Measurements from ENCODE around the gene TMEM39B. TPM values are rescaled to one million over a fixed set of nuclear protein-coding genes. Genes with fewer than 3 reads are reported as not detected.
"Not testable (repeated sequence)": the region's sequence is repeated elsewhere in the genome, so short reads cannot be mapped to it uniquely, and the experiment has no call there.

TMEM39B gene
- polyA plus RNA-seq, 1 donor: 14.9 TPM

DNA sequence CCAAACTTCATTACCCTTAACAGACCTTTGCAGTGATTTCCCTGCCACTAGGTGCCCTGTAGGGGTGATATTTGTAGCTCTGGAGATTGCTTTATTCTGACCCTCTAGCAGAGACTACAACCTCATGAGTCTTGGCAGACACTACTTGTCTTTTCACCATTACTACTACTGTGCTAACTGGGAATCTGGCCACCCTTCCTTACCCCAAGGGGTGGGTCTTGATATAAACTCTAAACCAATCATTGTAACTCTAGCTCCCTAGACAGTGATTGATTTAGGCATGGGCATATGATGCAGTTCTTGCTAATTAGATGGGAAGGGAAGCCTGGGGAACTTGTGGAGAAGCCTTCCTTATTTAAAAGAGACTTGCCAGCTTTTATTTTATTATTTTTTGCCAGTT is 39.0 kb downstream of the TMEM39B start:
- H3K27ac ChIP-seq (ENCODE audit: low read length): no peak overlapping the region
- H3K36me3 ChIP-seq (ENCODE audit: control insufficient read depth, insufficient read depth, low read length): peaks cover 4% of the 10 kb centered on the region
- H3K27me3 ChIP-seq (ENCODE audit: control insufficient read depth, insufficient read depth, low read length): no peaks in the 10 kb centered on the region
- H3K4me1 ChIP-seq (ENCODE audit: control insufficient read depth, insufficient read depth, low read length): peaks cover 3% of the 10 kb centered on the region
- no peak overlapping the region for H3K4me3 ChIP-seq (ENCODE audit: low read length)
- H3K9me3 ChIP-seq (ENCODE audit: control insufficient read depth, low read depth, low read length): no peaks in the 10 kb centered on the region
- no peak for DNase-seq

DNA sequence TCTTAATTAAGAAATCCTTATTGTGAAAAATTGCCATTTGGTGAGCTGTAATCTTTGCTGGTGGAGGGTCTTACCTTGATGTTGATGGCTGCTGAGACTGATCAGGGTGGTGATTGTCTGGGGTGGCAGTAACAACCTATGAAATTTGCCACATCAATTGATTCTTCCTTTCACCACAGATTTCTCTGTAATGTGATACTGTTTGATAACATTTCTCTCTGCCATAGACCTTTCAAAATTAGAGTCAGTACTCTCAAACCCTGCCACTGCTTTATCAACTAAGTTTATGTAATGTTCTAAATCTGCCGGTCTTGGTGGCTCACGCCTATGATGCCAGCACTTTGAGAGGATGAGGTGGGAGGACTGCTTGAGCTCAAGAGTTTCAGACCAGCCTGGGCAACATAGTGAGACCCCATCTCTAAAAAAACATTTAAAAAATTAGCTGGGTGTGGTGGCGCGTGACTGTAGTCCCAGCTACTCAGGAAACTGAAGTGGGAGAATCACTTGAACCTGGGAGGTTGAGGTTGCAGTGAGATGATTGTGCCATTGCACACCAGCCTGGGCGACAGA is 40.2 kb downstream of the TMEM39B start:
- WGBS (ENCODE audit: insufficient coverage, low lambda C conversion rate): no CpG with 5 or more reads among the region's 5 CpGs
- H3K27me3 ChIP-seq (ENCODE audit: control insufficient read depth, insufficient read depth, low read length): no peaks in the 10 kb centered on the region
- no peaks in the 10 kb centered on the region for H3K9me3 ChIP-seq (ENCODE audit: control insufficient read depth, low read depth, low read length)
- peaks cover 3% of the 10 kb centered on the region for H3K4me1 ChIP-seq (ENCODE audit: control insufficient read depth, insufficient read depth, low read length)
- H3K27ac ChIP-seq (ENCODE audit: low read length): no peak overlapping the region
- peaks cover 4% of the 10 kb centered on the region for H3K36me3 ChIP-seq (ENCODE audit: control insufficient read depth, insufficient read depth, low read length)
- DNase-seq: no peak
- no peak overlapping the region for H3K4me3 ChIP-seq (ENCODE audit: low read length)

DNA sequence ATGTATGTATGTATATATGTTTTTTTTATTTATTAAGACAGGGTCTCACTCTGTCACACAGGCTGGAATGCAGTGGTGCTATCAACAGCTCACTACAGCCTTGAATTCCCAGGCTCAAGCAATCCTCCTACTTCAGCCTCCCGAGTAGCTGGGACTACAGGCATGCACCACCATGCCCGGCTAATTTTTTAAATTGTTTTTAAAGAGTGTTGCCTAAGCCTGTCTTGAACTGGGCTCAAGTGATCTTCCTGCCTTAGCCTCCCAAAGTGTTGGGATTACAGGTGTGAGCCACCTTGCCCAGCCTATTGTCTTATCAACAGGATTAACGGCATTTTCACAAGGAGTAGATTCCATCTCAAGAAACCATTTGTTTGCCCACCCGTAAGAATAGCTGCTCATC is 40.7 kb downstream of the TMEM39B start:
- WGBS (ENCODE audit: insufficient coverage, low lambda C conversion rate): no CpG with 5 or more reads among the region's 4 CpGs
- H3K4me3 ChIP-seq (ENCODE audit: low read length); DNase-seq; H3K36me3 ChIP-seq (ENCODE audit: control insufficient read depth, insufficient read depth, low read length); H3K27me3 ChIP-seq (ENCODE audit: control insufficient read depth, insufficient read depth, low read length); H3K9me3 ChIP-seq (ENCODE audit: control insufficient read depth, low read depth, low read length); H3K27ac ChIP-seq (ENCODE audit: low read length); H3K4me1 ChIP-seq (ENCODE audit: control insufficient read depth, insufficient read depth, low read length): not testable (repeated sequence)

DNA sequence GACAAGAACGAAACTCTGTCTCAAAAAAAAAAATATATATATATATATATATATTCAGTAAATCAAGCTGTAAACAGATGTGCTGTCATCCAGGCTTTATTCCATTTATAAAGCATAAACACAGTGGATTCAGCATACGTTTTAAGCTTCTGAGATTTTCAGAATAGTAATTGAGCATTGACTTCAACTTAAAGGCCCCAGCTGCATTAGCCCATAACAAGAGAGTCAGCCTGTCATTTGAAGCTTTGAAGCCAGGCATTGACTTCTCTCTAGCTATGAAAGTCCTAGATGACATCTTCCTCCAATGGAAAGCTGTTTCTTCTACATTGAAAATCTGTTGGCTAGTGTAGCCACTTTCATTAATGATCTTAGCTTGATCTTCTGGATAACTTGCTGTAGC is 41.7 kb downstream of the TMEM39B start:
- H3K4me3 ChIP-seq (ENCODE audit: low read length): no peak overlapping the region
- peaks cover 4% of the 10 kb centered on the region for H3K36me3 ChIP-seq (ENCODE audit: control insufficient read depth, insufficient read depth, low read length)
- DNase-seq: no peak
- no peak overlapping the region for H3K27ac ChIP-seq (ENCODE audit: low read length)
- peaks cover 3% of the 10 kb centered on the region for H3K4me1 ChIP-seq (ENCODE audit: control insufficient read depth, insufficient read depth, low read length)
- H3K27me3 ChIP-seq (ENCODE audit: control insufficient read depth, insufficient read depth, low read length): no peaks in the 10 kb centered on the region
- no peaks in the 10 kb centered on the region for H3K9me3 ChIP-seq (ENCODE audit: control insufficient read depth, low read depth, low read length)
- WGBS (ENCODE audit: insufficient coverage, low lambda C conversion rate): no CpG with 5 or more reads among the region's 2 CpGs

DNA sequence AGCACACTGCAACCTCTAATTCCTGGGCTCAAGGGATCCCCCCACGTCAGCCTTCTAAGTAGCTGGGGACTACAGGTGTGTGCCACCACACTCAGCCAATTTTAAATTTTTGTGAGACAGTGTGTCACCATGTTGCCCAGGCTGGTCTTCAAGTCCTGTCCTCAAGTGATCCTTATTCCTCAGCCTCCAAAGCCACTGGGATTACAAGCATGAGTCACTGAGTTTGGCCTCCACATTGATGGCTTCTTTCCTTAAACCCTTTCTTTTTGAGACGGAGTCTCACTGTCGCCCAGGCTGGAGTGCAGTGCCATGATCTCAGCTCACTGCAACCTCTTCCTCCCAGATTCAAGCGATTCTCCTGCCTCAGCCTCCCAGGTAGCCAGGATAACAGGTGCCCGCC is 42.8 kb downstream of the TMEM39B start:
- no peak overlapping the region for H3K27ac ChIP-seq (ENCODE audit: low read length)
- H3K27me3 ChIP-seq (ENCODE audit: control insufficient read depth, insufficient read depth, low read length): no peaks in the 10 kb centered on the region
- no peak overlapping the region for H3K4me3 ChIP-seq (ENCODE audit: low read length)
- H3K9me3 ChIP-seq (ENCODE audit: control insufficient read depth, low read depth, low read length): no peaks in the 10 kb centered on the region
- DNase-seq: no peak
- peaks cover 3% of the 10 kb centered on the region for H3K4me1 ChIP-seq (ENCODE audit: control insufficient read depth, insufficient read depth, low read length)
- WGBS (ENCODE audit: insufficient coverage, low lambda C conversion rate): no CpG with 5 or more reads among the region's 5 CpGs
- peaks cover 4% of the 10 kb centered on the region for H3K36me3 ChIP-seq (ENCODE audit: control insufficient read depth, insufficient read depth, low read length)

DNA sequence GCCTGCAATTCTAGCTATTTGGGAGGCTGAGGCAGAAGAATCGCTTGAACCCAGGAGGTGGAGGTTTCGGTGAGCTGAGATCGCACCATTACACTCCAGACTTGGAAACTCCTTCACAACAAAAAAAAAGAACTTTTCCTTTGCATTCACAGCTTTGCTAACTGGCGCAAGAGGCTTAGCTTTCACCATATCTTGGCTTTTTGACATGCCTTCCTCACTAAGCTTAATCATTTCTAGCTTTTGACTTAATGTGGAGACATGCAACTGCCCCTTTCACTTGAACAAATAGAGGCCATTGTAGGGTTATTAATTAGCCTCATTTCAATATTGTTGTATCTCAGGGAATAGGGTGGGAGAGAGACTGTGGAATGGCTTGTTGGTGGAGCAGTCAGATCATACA is 43.8 kb downstream of the TMEM39B start:
- H3K36me3 ChIP-seq (ENCODE audit: control insufficient read depth, insufficient read depth, low read length): peaks cover 4% of the 10 kb centered on the region
- H3K4me1 ChIP-seq (ENCODE audit: control insufficient read depth, insufficient read depth, low read length): peaks cover 3% of the 10 kb centered on the region
- WGBS (ENCODE audit: insufficient coverage, low lambda C conversion rate): 100% methylated on average over 1 of the region's 4 CpGs
- no peaks in the 10 kb centered on the region for H3K27me3 ChIP-seq (ENCODE audit: control insufficient read depth, insufficient read depth, low read length)
- no peak overlapping the region for H3K4me3 ChIP-seq (ENCODE audit: low read length)
- H3K9me3 ChIP-seq (ENCODE audit: control insufficient read depth, low read depth, low read length): no peaks in the 10 kb centered on the region
- no peak for DNase-seq
- H3K27ac ChIP-seq (ENCODE audit: low read length): no peak overlapping the region

DNA sequence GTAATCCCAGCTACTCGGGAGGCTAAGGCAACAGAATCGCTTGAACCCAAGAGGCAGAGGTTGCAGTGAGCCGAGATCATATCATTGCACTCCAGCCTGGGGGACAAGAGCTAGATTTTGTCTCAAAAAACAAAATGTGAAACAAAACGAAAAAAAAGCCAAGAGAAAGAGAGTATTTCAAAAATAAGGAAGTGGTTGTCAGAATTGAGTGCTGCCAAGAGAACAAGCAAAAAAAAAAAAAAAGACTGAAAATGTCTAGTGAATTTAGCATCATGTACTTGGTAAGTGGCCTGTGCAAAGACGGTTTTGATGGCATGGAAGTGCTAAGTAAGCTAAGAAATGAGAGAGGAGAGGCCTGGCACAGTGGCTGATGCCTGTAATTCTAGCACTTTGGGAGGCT is 49.4 kb downstream of the TMEM39B start:
- WGBS (ENCODE audit: insufficient coverage, low lambda C conversion rate): 33% methylated on average over 1 of the region's 5 CpGs
- DNase-seq: no peak
- H3K27ac ChIP-seq (ENCODE audit: low read length): no peak overlapping the region

DNA sequence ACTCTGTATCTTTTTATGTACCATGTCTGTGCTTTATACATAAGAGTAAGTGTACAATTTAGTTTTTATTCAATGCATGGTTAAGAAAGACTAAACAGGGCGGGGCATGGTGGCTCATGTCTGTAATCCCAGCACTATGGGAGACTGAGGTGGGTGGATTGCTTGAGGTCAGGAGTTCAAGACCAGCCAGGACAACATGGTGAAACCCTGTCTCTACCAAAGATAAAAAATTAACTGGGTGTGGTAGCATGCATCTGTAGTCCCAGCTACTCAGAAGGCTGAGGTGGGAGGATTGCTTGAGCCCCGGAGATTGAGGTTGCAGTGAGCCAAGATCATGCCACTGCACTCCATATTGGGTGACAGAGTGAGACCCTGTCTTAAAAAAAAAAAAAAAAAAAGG is 50.6 kb downstream of the TMEM39B start:
- DNase-seq; H3K27ac ChIP-seq (ENCODE audit: low read length); H3K9me3 ChIP-seq (ENCODE audit: control insufficient read depth, low read depth, low read length); H3K27me3 ChIP-seq (ENCODE audit: control insufficient read depth, insufficient read depth, low read length); H3K36me3 ChIP-seq (ENCODE audit: control insufficient read depth, insufficient read depth, low read length); H3K4me1 ChIP-seq (ENCODE audit: control insufficient read depth, insufficient read depth, low read length); H3K4me3 ChIP-seq (ENCODE audit: low read length): not testable (repeated sequence)
- no CpG with 5 or more reads among the region's 2 CpGs for WGBS (ENCODE audit: insufficient coverage, low lambda C conversion rate)

More for the DNA sequence above, 49.4 kb downstream of the TMEM39B start:
- Histone ChIP-seq H3K27me3 (ENCODE audit: control insufficient read depth, insufficient read depth, low read length) (no peaks in the 10 kb centered on the region), H3K4me1 (ENCODE audit: control insufficient read depth, insufficient read depth, low read length) (no peaks in the 10 kb centered on the region), H3K4me3 (ENCODE audit: low read length) (no peak overlapping the region), H3K9me3 (ENCODE audit: control insufficient read depth, low read depth, low read length) (no peaks in the 10 kb centered on the region), H3K36me3 (ENCODE audit: control insufficient read depth, insufficient read depth, low read length) (no peaks in the 10 kb centered on the region)

DNA sequence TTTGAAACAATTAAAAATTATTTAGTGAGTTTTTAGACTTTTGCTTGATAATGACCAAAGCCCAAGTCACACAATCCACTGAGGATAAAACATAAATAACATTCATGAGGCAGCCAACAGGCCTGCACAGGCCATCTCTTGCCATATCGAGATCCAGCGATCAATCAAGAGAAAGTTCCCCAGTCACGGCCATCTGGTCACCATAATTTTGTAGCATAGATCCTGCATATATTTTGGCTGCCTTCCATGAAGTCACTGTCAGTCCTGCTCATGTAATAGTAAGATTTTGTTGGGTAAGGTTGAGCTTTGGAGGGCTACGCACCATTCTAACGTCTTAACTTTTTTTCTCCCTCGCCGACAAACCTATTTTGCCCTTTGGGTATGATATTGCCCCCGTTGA is 52.6 kb downstream of the TMEM39B start:
- Histone ChIP-seq H3K4me1 (ENCODE audit: control insufficient read depth, insufficient read depth, low read length) (no peaks in the 10 kb centered on the region), H3K27me3 (ENCODE audit: control insufficient read depth, insufficient read depth, low read length) (no peaks in the 10 kb centered on the region)
- WGBS (ENCODE audit: insufficient coverage, low lambda C conversion rate): 92% methylated on average over 2 of the region's 8 CpGs

DNA sequence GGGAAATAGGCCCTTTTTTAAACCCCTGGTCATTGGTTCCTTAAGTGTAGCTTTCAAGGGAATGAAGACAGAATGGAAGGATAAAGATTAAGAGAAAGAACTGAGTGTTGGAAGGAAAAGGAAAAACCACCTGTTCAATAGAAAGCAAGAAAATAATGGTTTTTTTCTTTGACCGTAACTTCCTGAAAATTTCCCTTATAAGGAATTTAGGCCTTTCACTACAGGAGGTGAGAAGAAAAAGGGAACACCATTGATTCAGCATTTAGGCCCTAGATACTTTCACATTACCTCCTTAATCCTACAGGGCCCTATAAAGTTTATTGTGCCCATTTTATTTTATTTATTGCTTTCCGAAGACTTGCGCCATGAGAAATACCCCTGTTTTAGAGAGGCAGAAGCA is 54.0 kb downstream of the TMEM39B start:
- Histone ChIP-seq H3K4me3 (ENCODE audit: low read length) (no peak overlapping the region), H3K4me1 (ENCODE audit: control insufficient read depth, insufficient read depth, low read length) (no peaks in the 10 kb centered on the region), H3K27me3 (ENCODE audit: control insufficient read depth, insufficient read depth, low read length) (no peaks in the 10 kb centered on the region), H3K36me3 (ENCODE audit: control insufficient read depth, insufficient read depth, low read length) (peaks cover 7% of the 10 kb centered on the region), H3K9me3 (ENCODE audit: control insufficient read depth, low read depth, low read length) (no peaks in the 10 kb centered on the region), H3K27ac (ENCODE audit: low read length) (no peak overlapping the region)
- WGBS (ENCODE audit: insufficient coverage, low lambda C conversion rate): 100% methylated on average over 2 of the region's 3 CpGs
- no peak for DNase-seq

More for the DNA sequence above, 52.6 kb downstream of the TMEM39B start:
- no peak overlapping the region for H3K27ac ChIP-seq (ENCODE audit: low read length)
- DNase-seq: no peak
- H3K9me3 ChIP-seq (ENCODE audit: control insufficient read depth, low read depth, low read length): no peaks in the 10 kb centered on the region
- peaks cover 7% of the 10 kb centered on the region for H3K36me3 ChIP-seq (ENCODE audit: control insufficient read depth, insufficient read depth, low read length)
- H3K4me3 ChIP-seq (ENCODE audit: low read length): no peak overlapping the region

DNA sequence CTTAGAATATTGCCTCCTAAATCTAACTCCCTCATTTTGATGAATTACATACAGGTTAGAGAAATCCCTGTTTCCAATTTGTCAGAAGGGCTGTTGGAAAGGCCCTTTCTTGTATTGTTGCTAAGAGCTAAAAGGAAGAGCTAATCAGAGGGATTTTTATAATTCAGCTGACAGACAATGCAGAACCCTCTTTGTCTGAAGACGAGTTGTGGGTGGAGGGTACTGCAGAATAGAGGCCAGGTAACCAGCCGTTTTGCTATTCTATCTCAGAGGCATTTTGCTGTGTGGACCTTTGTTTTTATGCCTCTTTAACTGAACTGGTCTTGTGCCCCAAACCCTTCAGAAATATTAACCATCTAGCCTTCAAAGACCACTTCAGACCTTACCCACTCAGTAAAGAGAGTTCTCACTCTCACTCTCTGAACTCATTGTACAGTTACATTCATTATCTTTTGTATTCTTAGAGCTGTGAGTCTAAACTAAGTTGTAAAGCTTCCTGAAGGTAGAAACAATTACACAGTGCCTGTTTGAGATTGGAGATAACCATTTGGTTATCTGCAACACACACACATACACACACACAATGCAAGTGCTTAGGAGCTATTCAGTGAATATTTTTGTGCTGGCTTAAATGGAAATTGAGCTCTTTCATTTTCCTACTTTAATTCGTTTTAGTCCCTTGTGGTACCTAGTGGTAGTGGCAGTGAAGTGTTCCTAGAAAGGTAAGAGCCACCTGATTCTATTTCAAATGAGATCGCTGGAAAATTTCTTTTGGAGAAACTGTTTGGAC is 54.9 kb downstream of the TMEM39B start:
- no peak for DNase-seq
- Histone ChIP-seq H3K9me3 (ENCODE audit: control insufficient read depth, low read depth, low read length) (no peaks in the 10 kb centered on the region), H3K4me3 (ENCODE audit: low read length) (no peak overlapping the region), H3K4me1 (ENCODE audit: control insufficient read depth, insufficient read depth, low read length) (no peaks in the 10 kb centered on the region), H3K27me3 (ENCODE audit: control insufficient read depth, insufficient read depth, low read length) (no peaks in the 10 kb centered on the region), H3K27ac (ENCODE audit: low read length) (no peak overlapping the region), H3K36me3 (ENCODE audit: control insufficient read depth, insufficient read depth, low read length) (peaks cover 7% of the 10 kb centered on the region)
- 79% methylated on average over 2 of the region's 4 CpGs for WGBS (ENCODE audit: insufficient coverage, low lambda C conversion rate)

Measured in large intestine (tissue), 3 donors.